T-helper 1 cell (primary cell): Measurements from ENCODE around the gene RFLNA.
"Not testable (repeated sequence)": the region's sequence is repeated elsewhere in the genome, so short reads cannot be mapped to it uniquely, and the experiment has no call there.

Source experiments
- DNase-seq, 5 donors: peaks; one replicate each; pipeline ENCODE4 v3.0.0-alpha.2; 2012 to 2020

The RFLNA gene

GRCh38 chr12:124321556-124322270 lies 26.8 kb downstream of the RFLNA start:
- no peak for DNase-seq

DNA sequence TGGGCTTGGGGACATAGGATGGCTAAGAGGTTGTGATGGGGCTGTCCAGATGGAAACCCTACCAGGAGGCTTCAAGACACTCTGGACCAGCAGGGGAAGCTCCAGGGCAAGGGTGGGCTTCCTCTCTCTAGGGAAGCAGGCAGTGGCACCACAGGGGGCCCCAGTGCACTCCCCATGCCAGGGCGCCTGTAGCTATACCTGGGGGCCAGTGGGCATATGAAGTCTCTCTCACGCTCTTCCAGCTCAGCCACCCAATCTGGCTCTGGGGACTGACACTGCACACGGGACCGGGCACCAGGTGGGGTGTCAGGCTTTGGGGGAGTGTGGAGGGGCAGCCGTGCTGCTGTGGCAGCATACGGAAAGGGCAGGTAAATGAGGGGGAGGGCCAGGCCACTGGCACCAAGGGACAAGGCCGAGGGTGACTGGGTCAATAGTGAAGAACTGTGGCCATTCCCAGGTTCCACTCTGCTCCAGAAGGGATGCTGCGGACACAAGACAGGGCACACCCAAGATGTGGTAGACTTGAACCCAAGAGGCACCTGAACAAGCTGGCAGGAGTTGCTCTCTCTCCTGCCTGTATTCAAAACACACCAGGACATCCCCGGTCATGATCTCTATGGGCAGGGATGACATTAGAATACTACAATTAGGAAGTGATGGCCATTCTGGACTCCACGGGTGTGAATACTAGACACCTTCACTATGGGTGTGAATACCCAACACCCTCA lies 27.5 kb downstream of the RFLNA start:
- DNase-seq, result no peak

GRCh38 chr12:124322999-124323328 lies 28.1 kb downstream of the RFLNA start:
- not testable (repeated sequence) for DNase-seq

GRCh38 chr12:124323771-124324530 lies 29.1 kb downstream of the RFLNA start:
- DNase-seq, result no peak

GRCh38 chr12:124324803-124325705 lies 30.2 kb downstream of the RFLNA start:
- no peak for DNase-seq

DNA sequence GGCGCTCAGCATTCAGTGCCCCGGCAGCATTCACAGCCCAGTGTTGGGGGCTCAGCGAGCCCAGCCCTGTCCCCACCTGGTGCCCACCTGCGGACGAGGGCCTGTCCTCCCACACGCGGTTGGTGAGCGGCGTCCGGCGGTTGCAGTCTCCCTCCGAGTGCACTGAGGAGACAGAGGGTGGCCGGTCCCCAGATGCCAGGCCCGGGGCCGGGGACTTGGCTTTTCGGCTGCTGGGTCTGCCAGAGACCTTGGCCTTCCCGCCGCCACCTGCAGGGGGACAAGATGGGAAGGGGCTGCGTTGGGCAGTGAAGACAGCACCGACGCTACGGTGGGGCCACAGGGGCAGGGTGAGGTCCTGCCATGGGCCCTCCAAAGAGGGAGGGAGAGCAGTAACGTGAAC lies 31.2 kb downstream of the RFLNA start:
- no peak for DNase-seq

- no peak for DNase-seq
Measured at GRCh38 chr12:124326871-124327270, 32.0 kb downstream of the RFLNA start.

DNA sequence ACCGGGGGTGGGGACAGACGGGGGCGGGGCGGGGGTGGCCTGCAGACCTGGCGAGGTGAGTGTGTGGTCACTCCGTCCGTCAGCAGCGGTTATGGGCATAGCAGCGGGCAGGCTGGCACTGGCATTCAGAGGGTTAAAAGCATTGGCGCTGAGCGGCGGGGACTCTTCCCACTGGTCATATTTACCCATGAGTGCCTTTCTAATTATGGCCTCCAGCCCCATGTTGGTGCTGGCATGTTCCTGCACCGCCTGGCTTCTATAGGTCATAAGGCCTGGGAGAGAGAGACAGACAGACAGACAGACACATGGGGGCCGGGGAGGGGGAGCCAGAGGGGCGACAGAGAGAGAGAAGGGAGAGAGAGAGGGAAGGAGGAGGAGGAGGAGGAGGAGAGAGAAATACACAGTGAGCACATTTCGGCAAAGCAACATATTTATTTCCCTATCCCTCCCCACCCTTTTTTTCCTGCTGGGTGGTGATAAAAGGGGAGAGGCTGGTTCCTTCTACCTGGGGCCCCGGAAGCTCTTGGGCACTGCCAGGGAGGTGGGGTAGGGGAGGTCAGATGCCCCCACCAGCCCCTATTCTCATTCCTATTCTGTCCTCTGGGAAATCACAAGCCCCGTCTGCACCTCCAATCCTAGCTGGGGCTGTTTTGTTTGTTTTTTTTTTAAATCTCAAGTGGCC lies 32.6 kb downstream of the RFLNA start:
- DNase-seq, result no peak

DNA sequence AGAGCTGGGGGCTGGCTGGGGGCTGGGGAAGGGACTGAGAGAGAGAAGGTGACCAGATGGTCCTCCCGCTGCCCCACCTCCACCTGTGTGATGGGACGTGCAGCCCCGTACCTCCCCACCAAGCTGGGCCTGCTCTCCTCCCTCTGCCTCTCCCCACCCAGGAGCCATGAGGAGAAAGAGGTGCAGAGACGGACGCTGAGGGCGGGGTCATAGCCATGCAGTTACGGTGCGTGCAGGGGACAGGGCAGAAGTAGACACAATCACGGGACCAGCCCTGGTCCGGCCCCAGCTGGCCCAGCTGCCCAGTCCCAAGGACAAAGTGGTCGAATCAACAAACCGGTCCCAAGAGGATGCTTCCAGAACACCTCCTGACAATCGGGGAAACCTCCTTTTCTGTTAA lies 33.2 kb downstream of the RFLNA start:
- no peak for DNase-seq

- DNase-seq, result no peak
Measured at GRCh38 chr12:124328636-124329035, 33.7 kb downstream of the RFLNA start.

DNA sequence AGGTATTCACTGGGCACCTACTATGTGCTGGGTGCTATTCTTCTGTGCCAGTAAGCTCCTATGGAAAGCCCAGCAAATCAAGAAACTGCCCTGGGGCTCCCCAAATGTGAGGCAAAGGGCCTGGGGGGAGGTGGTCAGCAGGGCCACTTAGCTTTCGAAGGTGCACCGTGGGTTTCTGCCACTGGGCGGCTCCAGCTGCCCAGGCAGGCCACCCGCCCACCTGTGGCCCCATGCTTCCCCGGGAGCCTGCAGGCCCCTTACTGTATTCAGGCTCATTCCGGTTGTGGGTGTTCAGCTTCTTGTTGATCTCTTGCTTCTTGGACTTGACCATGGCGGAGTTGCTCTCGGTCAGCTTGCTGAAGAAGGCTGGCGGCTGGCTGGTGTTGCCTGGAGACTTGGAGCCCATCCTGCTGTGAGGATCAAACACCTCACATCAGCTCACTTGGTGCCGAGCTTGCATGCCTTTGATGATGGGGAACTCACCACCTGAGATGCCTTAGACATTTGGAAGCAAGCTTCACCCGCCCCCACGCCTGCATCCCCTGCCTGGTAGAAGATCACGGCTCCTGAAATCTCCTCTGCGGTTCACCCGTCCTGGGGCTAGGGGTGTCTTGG lies 37.3 kb downstream of the RFLNA start:
- DNase-seq, result no peak

GRCh38 chr12:124332900-124333299 lies 38.0 kb downstream of the RFLNA start:
- DNase-seq, result no peak

- no peak for DNase-seq
Measured at GRCh38 chr12:124333724-124334123, 38.8 kb downstream of the RFLNA start.

GRCh38 chr12:124334266-124334665 lies 39.4 kb downstream of the RFLNA start:
- DNase-seq, result no peak

DNA sequence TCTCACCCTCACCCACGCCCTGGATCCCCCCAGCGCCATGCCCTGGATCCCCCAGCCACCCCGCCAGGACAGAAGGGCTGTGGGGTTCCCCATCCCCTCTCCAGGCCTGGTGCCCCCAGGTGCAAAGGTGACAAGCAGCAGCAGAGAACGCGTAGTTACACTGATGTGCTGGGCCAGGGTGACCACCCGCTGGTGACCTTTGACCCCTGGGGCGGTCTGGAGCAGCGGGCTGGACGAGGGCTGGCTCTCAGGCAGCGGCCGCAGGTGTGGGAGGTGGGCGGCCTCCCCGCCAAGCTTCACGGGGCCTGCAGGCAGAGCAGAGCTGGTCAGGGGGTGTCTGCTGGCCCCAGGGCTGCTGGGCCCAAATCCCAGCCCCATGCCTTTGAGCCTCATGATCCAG lies 40.1 kb downstream of the RFLNA start:
- no peak for DNase-seq

GRCh38 chr12:124335426-124336183 lies 40.7 kb downstream of the RFLNA start:
- no peak for DNase-seq

DNA sequence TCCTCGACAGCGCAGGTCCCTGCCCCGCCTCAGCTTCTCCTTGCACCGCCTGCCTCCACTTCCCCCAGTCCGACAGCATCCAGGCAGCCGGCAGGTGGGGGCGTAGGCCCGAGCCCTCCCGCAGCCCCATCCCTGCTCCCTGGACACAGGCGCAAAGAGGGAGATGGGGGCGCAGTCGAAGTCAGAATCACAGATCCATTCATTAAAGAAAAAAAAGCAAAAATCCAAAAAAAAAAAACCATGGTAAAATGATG lies 41.2 kb downstream of the RFLNA start:
- DNase-seq, result no peak

- no peak for DNase-seq
Measured at GRCh38 chr12:124336742-124337520, 42.0 kb downstream of the RFLNA start.

DNA sequence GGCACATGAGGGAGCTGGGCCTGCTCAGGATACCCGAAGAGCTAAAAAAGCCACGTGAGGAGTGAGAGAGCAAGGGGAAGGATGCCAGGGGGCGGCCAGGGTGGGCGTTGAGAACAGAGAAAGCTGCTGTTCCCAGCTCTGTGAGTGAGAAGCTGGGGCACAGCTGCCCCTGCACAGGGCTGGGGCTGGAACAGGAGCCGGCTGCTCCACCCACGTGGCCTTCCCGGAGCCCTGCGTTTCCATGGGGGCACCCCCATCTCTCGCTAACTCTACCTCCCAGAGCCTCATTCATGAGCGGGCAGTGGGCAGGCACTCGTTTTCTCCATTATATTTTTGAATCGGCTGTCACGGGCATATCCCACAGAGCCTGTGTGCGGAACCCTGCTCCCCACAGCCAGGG lies 42.7 kb downstream of the RFLNA start:
- DNase-seq, result no peak

GRCh38 chr12:124338448-124338847 lies 43.6 kb downstream of the RFLNA start:
- DNase-seq, result no peak
